ENCODE results near the gene SNAPC5. TPM values are rescaled to one million over a fixed set of nuclear protein-coding genes. Genes with fewer than 3 reads are reported as not detected.

Gene SNAPC5
- total RNA-seq, 1 experiment from 2014 or later, result 17.9 TPM

DNA sequence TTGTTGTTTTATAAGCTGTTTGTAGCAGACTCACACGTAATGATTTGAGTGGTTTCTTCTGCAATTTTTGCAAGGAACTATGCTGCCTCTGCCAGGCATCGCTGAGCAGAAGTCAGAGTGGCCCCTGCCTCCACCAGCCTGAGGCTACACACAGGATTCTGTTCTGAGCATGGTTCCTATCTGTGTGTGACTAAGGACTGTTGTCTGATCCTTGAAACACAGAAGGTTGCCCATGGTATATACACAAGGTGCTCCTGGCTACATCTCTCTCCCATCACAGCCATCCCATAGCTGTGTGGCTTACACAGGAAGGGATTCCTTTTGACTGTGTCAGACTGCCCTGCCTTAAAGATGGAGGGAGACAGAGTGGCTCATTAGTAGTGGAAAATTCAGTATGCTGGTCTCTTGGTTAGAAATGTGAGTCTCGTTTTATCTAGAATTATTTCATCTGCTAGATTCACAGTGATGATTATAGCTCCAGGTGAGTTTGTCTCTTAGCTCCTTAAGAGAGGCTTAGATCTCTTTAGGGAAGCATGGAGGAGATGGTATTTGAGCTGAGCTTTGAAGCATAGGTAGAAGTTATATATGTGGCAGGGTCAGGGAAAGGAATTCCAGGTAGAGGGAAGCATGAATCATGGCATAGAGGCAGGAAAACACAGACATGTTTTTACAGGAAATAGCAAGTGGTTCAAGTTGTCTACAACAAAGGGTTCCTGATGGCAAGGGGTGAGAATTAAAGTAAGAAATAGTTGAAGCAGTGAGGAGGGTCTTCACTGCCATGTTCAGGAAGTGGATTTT, 37.5 kb downstream of the SNAPC5 start:
- H3K79me2 ChIP-seq (ENCODE audit: low read depth), result peaks cover 9% of the 10 kb centered on the region; the same call in 1 of the 2 replicates
- peaks cover 50% of the 10 kb centered on the region for H3F3A ChIP-seq (ENCODE audit: insufficient read depth, low read depth)
- H3K27ac ChIP-seq, result peak overlapping the region; percentile 93
- POLR2A ChIA-PET (ENCODE audit: unreplicated experiment), result interaction anchor here (0.7 to 0.9 kb wide), 2 partner anchors 13 to 89 kb away, joined by 5 read pairs; no protein-coding TSS in a partner anchor
- H2AFZ ChIP-seq, result no peak overlapping the region
- peak overlapping the region; percentile 42 for H3K4me2 ChIP-seq
- H3K4me3 ChIP-seq, result no peak overlapping the region
- CTCF ChIA-PET, result no interaction called here
- no peaks in the 10 kb centered on the region for H3K9me2 ChIP-seq (ENCODE audit: insufficient read depth)
- DNase-seq, result peak; percentile 49 to 73
- H3K9me3 ChIP-seq (ENCODE audit: insufficient read depth, low read depth), result no peaks in the 10 kb centered on the region
- TF ChIP-seq CTCF (conservative IDR thresholded peaks at IDR 0.05), result no peak
- TF ChIP-seq EZH2 (IDR thresholded peaks at IDR 0.05; ENCODE audit: low read depth), result no peak
- H4K20me1 ChIP-seq (ENCODE audit: insufficient read depth), result no peaks in the 10 kb centered on the region
- H3K27me3 ChIP-seq (ENCODE audit: insufficient read depth, low read depth), result no peaks in the 10 kb centered on the region
- no TSS peak for BruUV-seq (replicated peaks)
- H3K4me1 ChIP-seq (replicated peaks; ENCODE audit: insufficient read depth), result peaks cover 59% of the 10 kb centered on the region
- intact Hi-C loops (cut with micrococcal nuclease; ENCODE audit: unreplicated experiment), result loop anchor here (1.0 to 5.0 kb wide), 2 partner anchors 21 to 37 kb away; partner anchors contain the start of gene SNAPC5
- H3K36me3 ChIP-seq (ENCODE audit: low read depth), result no peaks in the 10 kb centered on the region

- peak in 1 of 2 experiments; percentile 86 for DNase-seq
- peaks cover 9% of the 10 kb centered on the region; the same call in 1 of the 2 replicates for H3K79me2 ChIP-seq (ENCODE audit: low read depth)
- H3F3A ChIP-seq (ENCODE audit: insufficient read depth, low read depth), result peaks cover 38% of the 10 kb centered on the region
- H3K4me2 ChIP-seq, result peak overlapping the region; percentile 19; the same call in 1 of the 2 replicates
- intact Hi-C loops (cut with micrococcal nuclease; ENCODE audit: unreplicated experiment), result loop anchor here (5.0 kb wide), 1 partner anchor 41 kb away; the partner anchor contains the start of gene SNAPC5
- BruUV-seq (replicated peaks), result no TSS peak
- no peaks in the 10 kb centered on the region for H3K27me3 ChIP-seq (ENCODE audit: insufficient read depth, low read depth)
- H4K20me1 ChIP-seq (ENCODE audit: insufficient read depth), result no peaks in the 10 kb centered on the region
- no peaks in the 10 kb centered on the region for H3K36me3 ChIP-seq (ENCODE audit: low read depth)
- TF ChIP-seq CTCF (conservative IDR thresholded peaks at IDR 0.05) (no peak), EZH2 (IDR thresholded peaks at IDR 0.05; ENCODE audit: low read depth) (no peak)
- H3K9me2 ChIP-seq (ENCODE audit: insufficient read depth), result no peaks in the 10 kb centered on the region
- peaks cover 55% of the 10 kb centered on the region for H3K4me1 ChIP-seq (replicated peaks; ENCODE audit: insufficient read depth)
- POLR2A ChIA-PET (ENCODE audit: unreplicated experiment), result interaction anchor here (0.6 kb wide), 4 partner anchors 8 to 71 kb away, joined by 3 to 7 read pairs (median 4); no protein-coding TSS in a partner anchor
- CTCF ChIA-PET, result no interaction called here
- no peak overlapping the region for H2AFZ ChIP-seq
- H3K9me3 ChIP-seq (ENCODE audit: insufficient read depth, low read depth), result no peaks in the 10 kb centered on the region
- peak overlapping the region; percentile 67 for H3K27ac ChIP-seq
- H3K4me3 ChIP-seq, result no peak overlapping the region
Observed at GRCh38 chr15:66456211-66456610, 41.4 kb downstream of the SNAPC5 start.

GRCh38 chr15:66454143-66454542, 43.4 kb downstream of the SNAPC5 start:
- no peak overlapping the region for H3K4me2 ChIP-seq
- intact Hi-C loops (cut with micrococcal nuclease; ENCODE audit: unreplicated experiment), result no loop called here
- 0 out of 2 replicates have a peak, but pooled peaks cover 2% of the 10 kb centered on the region for H3K36me3 ChIP-seq (ENCODE audit: low read depth)
- peaks cover 19% of the 10 kb centered on the region for H3F3A ChIP-seq (ENCODE audit: insufficient read depth, low read depth)
- H3K27ac ChIP-seq, result no peak overlapping the region
- H3K9me3 ChIP-seq (ENCODE audit: insufficient read depth, low read depth), result no peaks in the 10 kb centered on the region
- H3K4me3 ChIP-seq, result no peak overlapping the region
- no peaks in the 10 kb centered on the region for H4K20me1 ChIP-seq (ENCODE audit: insufficient read depth)
- peaks cover 3% of the 10 kb centered on the region; the same call in 1 of the 2 replicates for H3K79me2 ChIP-seq (ENCODE audit: low read depth)
- H3K27me3 ChIP-seq (ENCODE audit: insufficient read depth, low read depth), result no peaks in the 10 kb centered on the region
- POLR2A ChIA-PET (ENCODE audit: unreplicated experiment), result interaction anchor here (0.7 to 0.8 kb wide), 2 partner anchors 160 to 584 kb away, joined by 4 to 6 read pairs; no protein-coding TSS in a partner anchor
- H3K9me2 ChIP-seq (ENCODE audit: insufficient read depth), result no peaks in the 10 kb centered on the region
- CTCF ChIA-PET, result interaction anchor here (0.5 kb wide), 1 partner anchor 131 kb away, joined by 3 read pairs; no protein-coding TSS in a partner anchor
- TF ChIP-seq CTCF (conservative IDR thresholded peaks at IDR 0.05) (no peak), EZH2 (IDR thresholded peaks at IDR 0.05; ENCODE audit: low read depth) (no peak)
- DNase-seq, result no peak
- BruUV-seq (replicated peaks), result no TSS peak
- H3K4me1 ChIP-seq (replicated peaks; ENCODE audit: insufficient read depth), result peaks cover 34% of the 10 kb centered on the region
- H2AFZ ChIP-seq, result no peak overlapping the region
